PFSK-1 (cell line): ENCODE measurements around the gene LPXN. TPM values are rescaled to one million over a fixed set of nuclear protein-coding genes. Genes with fewer than 3 reads are reported as not detected.

Experiments used
- FOXP2 ChIP-seq: optimal IDR thresholded peaks from 2 replicates; pipeline ENCODE3; 2011; ENCODE audit warnings: borderline replicate concordance, control low read depth, inconsistent platforms; ENCODE audit not compliant: insufficient read depth; ENCODE audit errors: extremely low read length, extremely low read depth
- POLR2AphosphoS5 ChIP-seq: IDR thresholded peaks from 2 replicates; pipeline ENCODE4 v1.6.1; 2012; ENCODE audit warnings: low read depth, mild to moderate bottlenecking, control low read depth, low read length, moderate library complexity
- REST ChIP-seq, 2 experiments: IDR thresholded peaks; 2 replicates each; pipeline versions ENCODE4 v1.6.1 to v1.8.0; 2011 to 2012; ENCODE audit warnings: low read depth in 2 of 2, low read length in 2 of 2, control low read depth in 1 of 2, inconsistent platforms in 1 of 2, mild to moderate bottlenecking in 1 of 2, moderate library complexity in 1 of 2; ENCODE audit not compliant: insufficient read depth in 1 of 2
- SIN3A ChIP-seq: IDR thresholded peaks from 2 replicates; pipeline ENCODE4 v1.6.1; 2012; ENCODE audit warnings: mild to moderate bottlenecking, low read length, moderate library complexity, borderline replicate concordance; ENCODE audit not compliant: insufficient read depth
- TAF1 ChIP-seq: IDR thresholded peaks from 2 replicates; pipeline ENCODE4 v1.6.1; 2012; ENCODE audit warnings: low read length, control low read depth, borderline replicate concordance; ENCODE audit not compliant: insufficient read depth
- polyA plus RNA-seq: library from polyadenylated mRNA; unstranded; fragments of >200 nt; gene quantifications from one replicate; pipeline ENCODE4 v1.2.1, GENCODE V29; 2012; ENCODE audit warnings: low read depth, missing spikeins; ENCODE audit not compliant: insufficient read length

LPXN gene
- 0.98 TPM for polyA plus RNA-seq

DNA sequence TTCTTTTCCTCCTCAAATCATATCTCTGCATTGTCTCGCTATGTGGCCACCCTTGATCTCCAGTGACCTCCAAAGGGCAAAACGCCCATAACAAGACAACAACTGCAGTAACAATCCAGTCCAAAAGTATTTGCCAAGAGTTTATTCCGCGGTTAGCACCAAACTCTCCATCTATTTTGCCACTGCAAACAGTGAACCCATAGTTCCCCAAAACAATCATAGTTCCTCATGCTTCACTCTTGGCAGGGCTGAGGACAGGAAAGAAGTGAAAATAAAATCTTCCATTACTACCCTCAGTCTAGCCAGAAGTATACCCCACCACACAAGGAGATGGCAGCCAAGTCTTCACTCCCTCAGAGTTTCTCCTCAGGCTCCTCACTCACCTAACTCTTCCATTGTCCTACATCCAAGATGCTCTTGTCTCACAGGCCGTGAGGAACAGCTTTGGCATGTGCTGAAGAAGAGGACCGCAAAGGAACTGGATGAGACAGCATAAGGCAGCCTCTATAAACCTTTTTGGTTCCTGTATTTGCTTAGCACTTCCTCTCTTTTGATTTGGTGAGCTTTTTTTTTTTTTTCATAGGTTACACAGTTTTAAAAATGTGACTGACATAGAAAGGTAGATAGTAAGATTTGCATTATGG is at the start of gene LPXN:
LPXN (minus strand) TSS at position 480 of the 644 bp plus-strand sequence; CDS start at position 396, 84 bp downstream.
- TF ChIP-seq FOXP2 (no peak), POLR2AphosphoS5 (no peak), SIN3A (no peak), TAF1 (no peak), REST (IDR thresholded peaks at IDR 0.05; ENCODE audit: insufficient read depth in 1 of 2, low read depth in 2 of 2, low read length in 2 of 2) (no peak)

- no peak for TF ChIP-seq SIN3A
- TF ChIP-seq FOXP2: no peak
- TF ChIP-seq REST (IDR thresholded peaks at IDR 0.05; ENCODE audit: insufficient read depth in 1 of 2, low read depth in 2 of 2, low read length in 2 of 2): no peak
- no peak for TF ChIP-seq TAF1
- no peak for TF ChIP-seq POLR2AphosphoS5
These were observed 49.4 kb upstream of the LPXN start for GRCh38 chr11:58625086-58625485.

GRCh38 chr11:58622344-58622743 is 46.7 kb upstream of the LPXN start, which contains the start of gene CNTF:
Gene CNTF, plus strand, starts transcription at chr11:58622665. Its CDS starts 88 bp downstream, at chr11:58622753.
- TF ChIP-seq TAF1: no peak

DNA sequence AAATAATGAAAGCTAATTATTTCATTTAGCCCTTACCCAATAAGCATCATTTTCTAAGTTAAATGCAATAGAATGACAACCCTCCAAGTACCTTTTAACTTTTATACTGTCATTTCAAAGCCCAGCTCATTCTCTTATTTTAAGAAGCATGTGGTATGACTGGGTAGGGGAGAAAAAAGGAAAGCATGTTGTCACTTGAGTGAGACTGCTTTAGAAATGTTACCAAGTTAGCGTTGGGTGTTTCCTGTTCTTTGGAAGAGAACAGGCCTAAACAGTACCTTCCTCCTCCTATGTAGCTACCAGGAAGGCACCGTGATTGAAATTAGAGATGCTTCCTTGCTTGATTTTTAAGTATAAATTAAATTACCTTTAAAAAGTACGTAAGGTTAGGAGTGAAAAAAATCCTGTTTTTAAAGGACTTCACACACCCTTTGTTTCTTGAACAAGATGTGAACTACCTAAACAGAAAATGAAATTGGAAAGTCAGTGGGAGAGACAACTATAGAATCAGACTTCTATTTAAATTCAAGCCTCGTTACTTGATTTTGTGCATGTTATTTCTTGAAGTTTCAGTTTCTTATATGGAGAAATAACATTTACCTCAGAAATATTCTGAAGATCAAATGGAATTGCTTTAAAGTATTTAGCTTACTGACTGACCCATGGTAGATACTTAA is 46.1 kb upstream of the LPXN start:
- no peak for TF ChIP-seq REST (IDR thresholded peaks at IDR 0.05; ENCODE audit: insufficient read depth in 1 of 2, low read depth in 2 of 2, low read length in 2 of 2)

- TF ChIP-seq SIN3A (no peak), TAF1 (no peak), POLR2AphosphoS5 (no peak), FOXP2 (no peak), REST (IDR thresholded peaks at IDR 0.05; ENCODE audit: insufficient read depth in 1 of 2, low read depth in 2 of 2, low read length in 2 of 2) (no peak)
These were observed 42.4 kb upstream of the LPXN start for GRCh38 chr11:58617976-58618557.
